ENCODE measurements around the gene MPL. TPM values are rescaled to one million over a fixed set of nuclear protein-coding genes. Genes with fewer than 3 reads are reported as not detected.

MPL gene
- total and polyA plus RNA-seq, 10 of the 15 experiments (the other 5 are each of a cell fraction or from before 2014, with no cell fraction given) = not detected

DNA sequence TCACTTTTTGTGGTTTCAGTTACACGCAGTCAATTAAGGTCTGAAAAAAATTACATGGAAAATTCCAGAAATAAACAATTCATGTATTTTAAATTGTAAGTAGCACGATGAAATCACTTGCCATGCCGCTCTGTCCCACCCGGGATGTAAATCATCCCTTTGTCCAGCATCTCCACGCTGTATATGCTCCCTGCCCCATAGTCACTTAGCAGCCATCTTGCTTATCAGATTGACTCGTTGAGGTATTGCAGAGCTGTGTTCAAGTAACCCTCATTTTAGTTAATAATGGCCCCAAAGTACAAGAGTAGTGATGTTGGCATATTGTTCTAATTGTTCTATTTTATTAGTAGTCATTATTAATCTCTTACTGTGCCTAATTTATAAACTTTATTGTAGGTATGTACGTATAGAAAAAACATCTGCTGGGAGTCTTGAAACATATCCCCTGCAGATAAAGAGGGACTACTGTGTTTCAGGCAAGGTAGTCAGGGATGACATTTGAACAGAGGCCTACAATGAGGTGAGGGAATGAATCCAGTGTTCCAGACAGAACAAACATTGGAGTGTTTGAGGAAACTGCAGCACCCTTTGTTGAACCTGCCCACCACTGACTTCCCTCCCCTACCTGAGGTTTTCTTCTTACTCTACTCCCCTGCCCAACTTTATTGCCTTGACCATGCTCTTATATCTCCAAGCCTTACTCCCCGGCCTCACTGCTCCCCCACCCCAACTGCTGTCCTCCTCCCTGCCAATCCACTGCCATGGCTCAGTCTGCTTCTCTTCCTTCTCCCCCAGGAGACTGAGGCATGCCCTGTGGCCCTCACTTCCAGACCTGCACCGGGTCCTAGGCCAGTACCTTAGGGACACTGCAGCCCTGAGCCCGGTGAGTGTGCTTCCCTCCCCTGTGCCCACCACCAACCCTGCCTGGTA is 14.1 kb downstream of the MPL start (continued):
- TF ChIP-seq, protein P1, sequence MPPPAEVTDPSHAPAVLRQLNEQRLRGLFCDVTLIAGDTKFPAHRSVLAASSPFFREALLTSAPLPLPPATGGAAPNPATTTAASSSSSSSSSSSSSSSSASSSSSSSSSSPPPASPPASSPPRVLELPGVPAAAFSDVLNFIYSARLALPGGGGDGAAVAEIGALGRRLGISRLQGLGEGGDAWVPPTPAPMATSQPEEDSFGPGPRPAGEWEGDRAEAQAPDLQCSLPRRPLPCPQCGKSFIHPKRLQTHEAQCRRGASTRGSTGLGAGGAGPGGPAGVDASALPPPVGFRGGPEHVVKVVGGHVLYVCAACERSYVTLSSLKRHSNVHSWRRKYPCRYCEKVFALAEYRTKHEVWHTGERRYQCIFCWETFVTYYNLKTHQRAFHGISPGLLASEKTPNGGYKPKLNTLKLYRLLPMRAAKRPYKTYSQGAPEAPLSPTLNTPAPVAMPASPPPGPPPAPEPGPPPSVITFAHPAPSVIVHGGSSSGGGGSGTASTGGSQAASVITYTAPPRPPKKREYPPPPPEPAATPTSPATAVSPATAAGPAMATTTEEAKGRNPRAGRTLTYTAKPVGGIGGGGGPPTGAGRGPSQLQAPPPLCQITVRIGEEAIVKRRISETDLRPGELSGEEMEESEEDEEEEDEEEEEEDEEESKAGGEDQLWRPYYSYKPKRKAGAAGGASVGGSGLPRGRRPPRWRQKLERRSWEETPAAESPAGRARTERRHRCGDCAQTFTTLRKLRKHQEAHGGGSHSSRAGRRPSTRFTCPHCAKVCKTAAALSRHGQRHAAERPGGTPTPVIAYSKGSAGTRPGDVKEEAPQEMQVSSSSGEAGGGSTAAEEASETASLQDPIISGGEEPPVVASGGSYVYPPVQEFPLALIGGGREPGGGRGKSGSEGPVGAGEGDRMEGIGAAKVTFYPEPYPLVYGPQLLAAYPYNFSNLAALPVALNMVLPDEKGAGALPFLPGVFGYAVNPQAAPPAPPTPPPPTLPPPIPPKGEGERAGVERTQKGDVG (CRISPR knock-in tag; IDR thresholded peaks at IDR 0.05) = no peak
- no peak for TF ChIP-seq HDGF (IDR thresholded peaks at IDR 0.05)

DNA sequence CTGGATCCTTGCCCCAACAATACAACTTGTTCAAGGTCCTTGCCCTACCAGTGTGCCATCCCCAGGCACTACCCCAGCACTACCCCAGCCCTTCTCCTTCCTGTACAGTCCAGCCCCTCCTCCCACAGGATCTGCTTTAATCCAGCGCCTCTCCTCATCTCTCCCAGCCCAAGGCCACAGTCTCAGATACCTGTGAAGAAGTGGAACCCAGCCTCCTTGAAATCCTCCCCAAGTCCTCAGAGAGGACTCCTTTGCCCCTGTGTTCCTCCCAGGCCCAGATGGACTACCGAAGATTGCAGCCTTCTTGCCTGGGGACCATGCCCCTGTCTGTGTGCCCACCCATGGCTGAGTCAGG is 14.7 kb downstream of the MPL start:
- FAIRE-seq (no peak), ATAC-seq (no peak), DNase-seq (ENCODE audit: low read depth, low spot score) (no peak)
- Histone ChIP-seq H3K9me3 (replicated peaks; ENCODE audit: control insufficient read depth, insufficient read depth, low read length) (no peaks in the 10 kb centered on the region), H3K27ac (ENCODE audit: control insufficient read depth, insufficient read depth) (no peak overlapping the region), H3K4me3 (no peak overlapping the region), H3K4me2 (ENCODE audit: control insufficient read depth, insufficient read depth) (no peak overlapping the region), H2AFZ (ENCODE audit: control insufficient read depth, low read depth, low read length) (no peak overlapping the region), H4K20me1 (ENCODE audit: control insufficient read depth, insufficient read depth) (no peaks in the 10 kb centered on the region), H3K36me3 (ENCODE audit: control insufficient read depth in 2 of 2, insufficient read depth in 2 of 2, low read length in 1 of 2) (no peaks in the 10 kb centered on the region), H3K9ac (ENCODE audit: control insufficient read depth, insufficient read depth, low read length) (no peak overlapping the region), H3K4me1 (ENCODE audit: control insufficient read depth, insufficient read depth, low read length) (no peaks in the 10 kb centered on the region), H3K27me3 (replicated peaks in 1 of 2; ENCODE audit: control insufficient read depth in 2 of 2, insufficient read depth in 2 of 2, low read length in 1 of 2) (no peaks in the 10 kb centered on the region), H3K79me2 (ENCODE audit: control insufficient read depth, insufficient read depth, low read length) (no peaks in the 10 kb centered on the region)
- POLR2A ChIA-PET = no interaction called here
- SMC1A ChIA-PET (ENCODE audit: uncharacterized antibody, unreplicated experiment) = interaction anchor here (2.4 kb wide), 1 partner anchor 113 kb away, joined by 11 read pairs; no protein-coding TSS in a partner anchor
- in situ Hi-C loops (cut with MboI) = no loop called here
- no TSS peak for BruUV-seq (replicated peaks)
- TF ChIP-seq, protein P2, sequence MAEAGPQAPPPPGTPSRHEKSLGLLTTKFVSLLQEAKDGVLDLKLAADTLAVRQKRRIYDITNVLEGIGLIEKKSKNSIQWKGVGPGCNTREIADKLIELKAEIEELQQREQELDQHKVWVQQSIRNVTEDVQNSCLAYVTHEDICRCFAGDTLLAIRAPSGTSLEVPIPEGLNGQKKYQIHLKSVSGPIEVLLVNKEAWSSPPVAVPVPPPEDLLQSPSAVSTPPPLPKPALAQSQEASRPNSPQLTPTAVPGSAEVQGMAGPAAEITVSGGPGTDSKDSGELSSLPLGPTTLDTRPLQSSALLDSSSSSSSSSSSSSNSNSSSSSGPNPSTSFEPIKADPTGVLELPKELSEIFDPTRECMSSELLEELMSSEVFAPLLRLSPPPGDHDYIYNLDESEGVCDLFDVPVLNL (IDR thresholded peaks at IDR 0.05; ENCODE audit: low read depth, low read length) = no peak
- TF ChIP-seq BMI1 (IDR thresholded peaks at IDR 0.05; ENCODE audit: borderline replicate concordance) (no peak), MEF2A (IDR thresholded peaks at IDR 0.05; ENCODE audit: insufficient read depth, low read depth, low read length) (no peak), ZNF622 (IDR thresholded peaks at IDR 0.05) (no peak), TCF7 (IDR thresholded peaks at IDR 0.05; ENCODE audit: borderline replicate concordance) (no peak), MXI1 (IDR thresholded peaks at IDR 0.05; ENCODE audit: low read depth, low read length) (no peak), RFX5 (IDR thresholded peaks at IDR 0.05; ENCODE audit: low read depth, low read length) (no peak), ZNF24 (IDR thresholded peaks at IDR 0.05) (no peak), GATAD2B (conservative IDR thresholded peaks at IDR 0.05; ENCODE audit: low read depth) (no peak)
- TF ChIP-seq, protein P3, sequence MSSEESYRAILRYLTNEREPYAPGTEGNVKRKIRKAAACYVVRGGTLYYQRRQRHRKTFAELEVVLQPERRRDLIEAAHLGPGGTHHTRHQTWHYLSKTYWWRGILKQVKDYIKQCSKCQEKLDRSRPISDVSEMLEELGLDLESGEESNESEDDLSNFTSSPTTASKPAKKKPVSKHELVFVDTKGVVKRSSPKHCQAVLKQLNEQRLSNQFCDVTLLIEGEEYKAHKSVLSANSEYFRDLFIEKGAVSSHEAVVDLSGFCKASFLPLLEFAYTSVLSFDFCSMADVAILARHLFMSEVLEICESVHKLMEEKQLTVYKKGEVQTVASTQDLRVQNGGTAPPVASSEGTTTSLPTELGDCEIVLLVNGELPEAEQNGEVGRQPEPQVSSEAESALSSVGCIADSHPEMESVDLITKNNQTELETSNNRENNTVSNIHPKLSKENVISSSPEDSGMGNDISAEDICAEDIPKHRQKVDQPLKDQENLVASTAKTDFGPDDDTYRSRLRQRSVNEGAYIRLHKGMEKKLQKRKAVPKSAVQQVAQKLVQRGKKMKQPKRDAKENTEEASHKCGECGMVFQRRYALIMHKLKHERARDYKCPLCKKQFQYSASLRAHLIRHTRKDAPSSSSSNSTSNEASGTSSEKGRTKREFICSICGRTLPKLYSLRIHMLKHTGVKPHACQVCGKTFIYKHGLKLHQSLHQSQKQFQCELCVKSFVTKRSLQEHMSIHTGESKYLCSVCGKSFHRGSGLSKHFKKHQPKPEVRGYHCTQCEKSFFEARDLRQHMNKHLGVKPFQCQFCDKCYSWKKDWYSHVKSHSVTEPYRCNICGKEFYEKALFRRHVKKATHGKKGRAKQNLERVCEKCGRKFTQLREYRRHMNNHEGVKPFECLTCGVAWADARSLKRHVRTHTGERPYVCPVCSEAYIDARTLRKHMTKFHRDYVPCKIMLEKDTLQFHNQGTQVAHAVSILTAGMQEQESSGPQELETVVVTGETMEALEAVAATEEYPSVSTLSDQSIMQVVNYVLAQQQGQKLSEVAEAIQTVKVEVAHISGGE (CRISPR knock-in tag; IDR thresholded peaks at IDR 0.05) = no peak
- CTCF ChIA-PET = no interaction called here
- RAD21 ChIA-PET (ENCODE audit: unreplicated experiment) = no interaction called here
- intact Hi-C loops (cut with micrococcal nuclease; ENCODE audit: unreplicated experiment) = no loop called here
- WGBS (ENCODE audit: insufficient coverage, insufficient replicate concordance, low lambda C conversion rate, missing lambda C conversion rate) = 89% methylated on average over 2 of the region's 2 CpGs

Measured in GM12878 (cell line).